ENCODE results near the gene KIR2DL4.
"Not testable (repeated sequence)": the region's sequence is repeated elsewhere in the genome, so short reads cannot be mapped to it uniquely, and the experiment has no call there.

DNA sequence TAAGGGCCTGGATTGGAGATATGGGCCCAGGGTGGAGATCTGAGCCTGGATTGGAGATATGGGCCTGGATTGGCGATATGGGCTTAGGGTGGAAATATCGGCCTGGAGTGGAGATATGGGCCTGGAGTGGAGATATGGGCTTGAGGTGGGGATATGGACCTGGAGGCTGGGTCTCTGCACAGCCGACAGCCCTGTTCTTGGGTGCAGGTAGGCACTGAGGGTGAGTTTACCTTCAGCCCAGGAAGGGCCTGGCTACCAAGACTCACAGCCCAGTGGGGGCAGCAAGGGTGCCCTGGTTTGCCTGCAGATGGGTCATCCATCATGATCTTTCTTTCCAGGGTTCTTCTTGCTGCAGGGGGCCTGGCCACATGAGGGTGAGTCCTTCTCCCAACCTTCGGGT is 32.9 kb upstream of the KIR2DL4 start:
- TF ChIP-seq EZH2 (IDR thresholded peaks at IDR 0.05; ENCODE audit: low read length, missing control alignments): not testable (repeated sequence)
- TF ChIP-seq, protein P1, sequence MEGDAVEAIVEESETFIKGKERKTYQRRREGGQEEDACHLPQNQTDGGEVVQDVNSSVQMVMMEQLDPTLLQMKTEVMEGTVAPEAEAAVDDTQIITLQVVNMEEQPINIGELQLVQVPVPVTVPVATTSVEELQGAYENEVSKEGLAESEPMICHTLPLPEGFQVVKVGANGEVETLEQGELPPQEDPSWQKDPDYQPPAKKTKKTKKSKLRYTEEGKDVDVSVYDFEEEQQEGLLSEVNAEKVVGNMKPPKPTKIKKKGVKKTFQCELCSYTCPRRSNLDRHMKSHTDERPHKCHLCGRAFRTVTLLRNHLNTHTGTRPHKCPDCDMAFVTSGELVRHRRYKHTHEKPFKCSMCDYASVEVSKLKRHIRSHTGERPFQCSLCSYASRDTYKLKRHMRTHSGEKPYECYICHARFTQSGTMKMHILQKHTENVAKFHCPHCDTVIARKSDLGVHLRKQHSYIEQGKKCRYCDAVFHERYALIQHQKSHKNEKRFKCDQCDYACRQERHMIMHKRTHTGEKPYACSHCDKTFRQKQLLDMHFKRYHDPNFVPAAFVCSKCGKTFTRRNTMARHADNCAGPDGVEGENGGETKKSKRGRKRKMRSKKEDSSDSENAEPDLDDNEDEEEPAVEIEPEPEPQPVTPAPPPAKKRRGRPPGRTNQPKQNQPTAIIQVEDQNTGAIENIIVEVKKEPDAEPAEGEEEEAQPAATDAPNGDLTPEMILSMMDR (conservative IDR thresholded peaks at IDR 0.05 in 1 of 2, IDR thresholded peaks at IDR 0.05 in 1 of 2; ENCODE audit: low read depth in 1 of 2, low read length in 2 of 2): not testable (repeated sequence)

Measured in fibroblast of lung (primary cell).